A549 treated with DMSO at 1 μM for 4 hours (cell line): ENCODE data around the gene CYFIP2. TPM values are rescaled to one million over a fixed set of nuclear protein-coding genes. Genes with fewer than 3 reads are reported as not detected.

Experiments used
- total RNA-seq: library from RNA; stranded (reverse); fragments of 200-300 nt; extraction: Qiagen RNA extraction; gene quantifications from 5 replicates; pipeline ENCODE4 v1.2.3, GENCODE V29; 2022; ENCODE audit warnings: low read depth

The CYFIP2 gene
- total RNA-seq = 15.2 to 25.0 TPM (median 22.1 TPM) in 5 replicates

GRCh38 chr5:157265714-157266285 is at the start of gene CYFIP2:
CYFIP2 (plus strand) TSS chr5:157266123; CDS start chr5:157285362, 19,239 bp downstream.

Other genes starting within 250 kb of the CYFIP2 start
- gene HAVCR1, start 207.0 kb upstream of the CYFIP2 start, total RNA-seq = 35.8 to 44.2 TPM (median 43.9 TPM) in 5 replicates
- 0.23 to 0.63 TPM (median 0.40 TPM) in 5 replicates for gene HAVCR2, start 157.1 kb upstream of the CYFIP2 start, total RNA-seq
- gene MED7, start 123.3 kb upstream of the CYFIP2 start, total RNA-seq = 13.5 to 22.3 TPM (median 16.0 TPM) in 5 replicates
- not detected in 5 replicates for gene GARIN3, start 99.9 kb upstream of the CYFIP2 start, total RNA-seq
- gene ITK, start 85.3 kb upstream of the CYFIP2 start, total RNA-seq = 0.09 to 0.11 TPM in 2 of 5 replicates, not detected in the others
- 10.1 to 16.2 TPM (median 11.0 TPM) in 5 replicates for gene NIPAL4, start 194.1 kb downstream of the CYFIP2 start, total RNA-seq